ENCODE results near the gene TRMT11. TPM values are rescaled to one million over a fixed set of nuclear protein-coding genes. Genes with fewer than 3 reads are reported as not detected.
A peak's percentile ranks its signal among the peaks of the same experiment; 100 is the strongest.

TRMT11 gene
- total and polyA plus RNA-seq, 9 of the 15 experiments (the other 6 are each of a cell fraction or from before 2014, with no cell fraction given), result 38.8 to 88.0 (median 59.8) TPM

GRCh38 chr6:125945378-125946141 lies 40.8 kb upstream of the TRMT11 start (continued):
- TF ChIP-seq MYBL2 (IDR thresholded peaks at IDR 0.05; ENCODE audit: low read depth) (no peak), MYBL2 (CRISPR knock-in tag; IDR thresholded peaks at IDR 0.05; ENCODE audit: borderline replicate concordance) (no peak), HOMEZ (CRISPR knock-in tag; IDR thresholded peaks at IDR 0.05) (no peak), ZNF395 (CRISPR knock-in tag; IDR thresholded peaks at IDR 0.05) (no peak), ZFP30 (CRISPR knock-in tag; IDR thresholded peaks at IDR 0.05; ENCODE audit: borderline replicate concordance) (no peak), SNRNP70 (optimal IDR thresholded peaks at IDR 0.05; ENCODE audit: low read depth, low read length) (no peak), NR2C1 (IDR thresholded peaks at IDR 0.05) (peak; percentile 22; the same call in 1 of the 2 replicates), NR2C1 (tag; IDR thresholded peaks at IDR 0.05) (no peak), PTRF (tag; IDR thresholded peaks at IDR 0.05) (no peak), ARHGAP35 (IDR thresholded peaks at IDR 0.05; ENCODE audit: partially characterized antibody) (peak; percentile 62), ELF4 (CRISPR knock-in tag; IDR thresholded peaks at IDR 0.05) (0 out of 2 replicates have a peak, but pooled peaks have one; percentile 71), ZNF584 (CRISPR knock-in tag; IDR thresholded peaks at IDR 0.05; ENCODE audit: low read depth) (no peak), PHF8 (IDR thresholded peaks at IDR 0.05; ENCODE audit: borderline replicate concordance, low read length) (no peak), ARNT (IDR thresholded peaks at IDR 0.05) (0 out of 4 replicates have a peak, but pooled peaks of 1 of the 2 experiments have one; percentile 14), POLR2AphosphoS2 (IDR thresholded peaks at IDR 0.05; ENCODE audit: low read length) (no peak), E2F3 (CRISPR knock-in tag; IDR thresholded peaks at IDR 0.05) (no peak), ARID1B (IDR thresholded peaks at IDR 0.05) (peak; percentile 78), TAF7 (tag; IDR thresholded peaks at IDR 0.05) (no peak), BRD4 (IDR thresholded peaks at IDR 0.05) (no peak), PRPF4 (IDR thresholded peaks at IDR 0.05; ENCODE audit: insufficient read depth, low read depth, low read length, poor library complexity, severe bottlenecking) (no peak), NFRKB (IDR thresholded peaks at IDR 0.05; ENCODE audit: low read depth) (peak; percentile 69; the same call in 1 of the 2 replicates), ZKSCAN3 (CRISPR knock-in tag; IDR thresholded peaks at IDR 0.05) (no peak), CREB5 (CRISPR knock-in tag; IDR thresholded peaks at IDR 0.05) (no peak), ZNF436 (CRISPR knock-in tag; IDR thresholded peaks at IDR 0.05) (no peak), ZNF212 (CRISPR knock-in tag; IDR thresholded peaks at IDR 0.05) (no peak), NFE2L1 (tag; IDR thresholded peaks at IDR 0.05; ENCODE audit: borderline replicate concordance, low read depth) (peak; percentile 13; the same call in 1 of the 2 replicates)

All from K562 (cell line).